ENCODE data around the gene CHD1.

The CHD1 gene

DNA sequence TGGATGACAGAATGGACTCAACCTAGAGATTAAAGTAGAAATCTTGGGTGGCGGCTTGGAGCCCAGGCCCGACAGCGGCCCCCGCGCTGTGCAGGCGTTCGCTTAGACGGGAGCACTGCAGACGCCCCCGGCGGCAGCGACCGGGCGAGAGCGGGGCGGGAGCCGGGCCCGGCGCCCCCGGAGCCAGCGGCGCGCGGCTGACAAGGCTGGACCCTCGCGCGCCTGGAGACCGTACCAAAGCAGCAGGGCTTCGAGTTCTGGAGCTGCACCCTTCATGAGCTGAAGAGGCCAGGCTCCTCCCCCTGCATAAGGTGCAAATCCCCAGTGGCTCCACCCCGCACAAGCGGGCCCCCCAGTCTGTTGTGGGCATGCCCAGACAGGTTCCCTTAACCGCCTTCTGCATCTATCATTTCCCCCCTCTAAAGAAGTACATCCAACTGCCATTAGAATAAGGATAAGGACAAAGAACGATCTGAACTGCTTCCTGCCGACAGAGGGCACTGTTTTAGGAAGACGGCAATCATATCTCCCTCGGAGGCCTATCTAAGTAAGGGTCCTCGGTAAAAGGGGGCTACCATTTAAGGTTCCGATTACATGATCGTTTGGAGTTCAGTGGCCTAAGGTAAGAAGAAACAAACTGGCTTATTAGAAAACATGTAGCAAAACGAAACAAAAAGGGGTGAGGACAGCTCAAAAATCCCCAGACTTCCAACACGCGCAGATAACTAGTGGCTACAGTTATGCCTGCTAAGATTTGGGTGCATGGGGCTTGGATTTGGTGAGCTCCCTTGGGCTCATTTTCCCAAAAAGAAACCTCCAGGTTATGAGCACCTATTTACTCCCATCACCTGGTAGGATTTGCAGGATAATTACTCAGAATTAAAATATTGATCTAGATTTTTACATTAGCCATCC lies 89.1 kb downstream of the CHD1 start:
- TF ChIP-seq, protein P1, sequence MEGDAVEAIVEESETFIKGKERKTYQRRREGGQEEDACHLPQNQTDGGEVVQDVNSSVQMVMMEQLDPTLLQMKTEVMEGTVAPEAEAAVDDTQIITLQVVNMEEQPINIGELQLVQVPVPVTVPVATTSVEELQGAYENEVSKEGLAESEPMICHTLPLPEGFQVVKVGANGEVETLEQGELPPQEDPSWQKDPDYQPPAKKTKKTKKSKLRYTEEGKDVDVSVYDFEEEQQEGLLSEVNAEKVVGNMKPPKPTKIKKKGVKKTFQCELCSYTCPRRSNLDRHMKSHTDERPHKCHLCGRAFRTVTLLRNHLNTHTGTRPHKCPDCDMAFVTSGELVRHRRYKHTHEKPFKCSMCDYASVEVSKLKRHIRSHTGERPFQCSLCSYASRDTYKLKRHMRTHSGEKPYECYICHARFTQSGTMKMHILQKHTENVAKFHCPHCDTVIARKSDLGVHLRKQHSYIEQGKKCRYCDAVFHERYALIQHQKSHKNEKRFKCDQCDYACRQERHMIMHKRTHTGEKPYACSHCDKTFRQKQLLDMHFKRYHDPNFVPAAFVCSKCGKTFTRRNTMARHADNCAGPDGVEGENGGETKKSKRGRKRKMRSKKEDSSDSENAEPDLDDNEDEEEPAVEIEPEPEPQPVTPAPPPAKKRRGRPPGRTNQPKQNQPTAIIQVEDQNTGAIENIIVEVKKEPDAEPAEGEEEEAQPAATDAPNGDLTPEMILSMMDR (IDR thresholded peaks at IDR 0.05; ENCODE audit: insufficient read depth, low read length, poor library complexity, severe bottlenecking), result no peak
- DNase-seq (ENCODE audit: extremely low read depth, insufficient read length), result no peak

DNA sequence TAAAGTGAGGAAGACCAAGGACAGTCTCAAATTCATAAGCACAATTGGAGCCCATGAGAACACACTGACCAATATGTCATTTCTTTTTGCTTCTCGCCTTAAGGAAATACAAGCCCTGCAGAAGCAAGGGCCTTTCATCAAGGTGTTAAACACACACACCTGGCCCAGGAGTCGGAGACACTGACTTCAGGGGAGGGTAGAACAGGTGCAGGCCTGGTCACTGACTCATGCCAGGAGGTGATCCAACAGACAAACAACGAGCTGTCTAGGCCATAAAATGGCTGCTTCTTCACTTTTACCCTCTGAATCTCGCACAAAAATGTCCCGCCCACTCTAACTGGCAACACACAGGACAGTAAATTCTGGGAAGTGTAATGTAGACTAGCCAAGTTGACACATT lies 92.6 kb downstream of the CHD1 start:
- TF ChIP-seq, protein P1 (IDR thresholded peaks at IDR 0.05; ENCODE audit: insufficient read depth, low read length, poor library complexity, severe bottlenecking), result no peak
- no peaks in the 10 kb centered on the region for H3K36me3 ChIP-seq (ENCODE audit: control insufficient read depth, insufficient read depth, low read length)
- no peak overlapping the region for H3K4me3 ChIP-seq (replicated peaks; ENCODE audit: low read depth, low read length)
- H3K27me3 ChIP-seq (replicated peaks; ENCODE audit: control insufficient read depth, insufficient read depth, low read length), result no peaks in the 10 kb centered on the region
- no peak for DNase-seq (ENCODE audit: extremely low read depth, insufficient read length)

More for the DNA sequence above, 89.1 kb downstream of the CHD1 start:
- Histone ChIP-seq H3K4me3 (replicated peaks; ENCODE audit: low read depth, low read length) (no peak overlapping the region), H3K36me3 (ENCODE audit: control insufficient read depth, insufficient read depth, low read length) (no peaks in the 10 kb centered on the region), H3K27me3 (replicated peaks; ENCODE audit: control insufficient read depth, insufficient read depth, low read length) (no peaks in the 10 kb centered on the region)

DNA sequence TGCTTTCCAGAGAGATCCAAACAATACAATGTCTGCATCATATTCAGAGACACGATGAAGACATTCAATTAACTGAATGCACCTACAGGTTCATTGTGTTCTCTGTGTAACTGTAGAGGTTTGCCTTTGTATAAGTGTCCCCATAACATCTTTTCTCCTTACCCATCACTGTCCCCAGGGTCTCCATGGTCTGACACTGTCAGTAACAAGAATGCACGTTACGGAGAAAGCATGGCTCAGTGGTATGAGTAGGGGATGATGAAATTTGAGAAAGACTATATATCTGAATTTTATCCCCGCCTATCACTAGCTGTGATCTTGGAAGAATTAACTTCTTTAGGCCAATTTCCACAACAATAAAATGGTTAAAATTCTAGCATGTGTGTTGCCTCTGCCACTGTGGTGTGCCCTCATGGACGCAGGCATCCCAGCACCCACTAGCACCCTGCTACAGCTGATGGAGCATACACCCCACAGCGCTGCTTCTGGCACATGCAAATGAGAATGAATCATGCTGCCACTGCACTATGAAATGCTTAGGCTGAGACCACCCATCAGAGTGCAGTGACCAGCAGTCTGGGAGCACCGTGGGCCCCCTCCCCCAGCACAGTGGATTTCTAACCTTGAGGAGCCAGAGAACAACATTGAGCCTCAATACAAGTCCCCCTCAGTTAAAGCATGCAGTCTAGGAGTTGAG lies 101.1 kb downstream of the CHD1 start:
- no peaks in the 10 kb centered on the region for H3K27me3 ChIP-seq (replicated peaks; ENCODE audit: control insufficient read depth, insufficient read depth, low read length)
- TF ChIP-seq, protein P1 (IDR thresholded peaks at IDR 0.05; ENCODE audit: insufficient read depth, low read length, poor library complexity, severe bottlenecking), result no peak
- H3K36me3 ChIP-seq (ENCODE audit: control insufficient read depth, insufficient read depth, low read length), result no peaks in the 10 kb centered on the region
- no peak for DNase-seq (ENCODE audit: extremely low read depth, insufficient read length)
- no peak overlapping the region for H3K4me3 ChIP-seq (replicated peaks; ENCODE audit: low read depth, low read length)

DNA sequence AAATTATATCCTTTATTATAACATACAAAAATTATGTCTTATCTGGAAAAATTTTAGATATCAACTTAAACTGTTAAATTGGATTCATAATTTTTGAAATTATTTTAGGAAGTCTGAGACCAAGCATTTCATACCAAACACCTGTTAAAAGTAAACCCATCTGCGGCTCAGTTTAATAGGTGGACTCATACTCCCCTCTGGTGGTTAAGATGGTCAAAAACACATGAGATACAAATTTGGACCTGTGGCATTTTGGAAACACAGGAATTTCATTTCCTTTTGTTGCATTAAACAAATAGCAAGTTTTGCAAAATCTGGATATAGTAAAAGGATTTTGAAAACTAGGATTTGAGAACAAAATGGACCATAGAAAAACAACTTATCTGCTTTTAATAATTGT lies 101.6 kb downstream of the CHD1 start:
- TF ChIP-seq, protein P1 (IDR thresholded peaks at IDR 0.05; ENCODE audit: insufficient read depth, low read length, poor library complexity, severe bottlenecking), result peak; percentile 37
- no peak for DNase-seq (ENCODE audit: extremely low read depth, insufficient read length)
- Histone ChIP-seq H3K27me3 (replicated peaks; ENCODE audit: control insufficient read depth, insufficient read depth, low read length) (no peaks in the 10 kb centered on the region), H3K36me3 (ENCODE audit: control insufficient read depth, insufficient read depth, low read length) (no peaks in the 10 kb centered on the region), H3K4me3 (replicated peaks; ENCODE audit: low read depth, low read length) (no peak overlapping the region)

DNA sequence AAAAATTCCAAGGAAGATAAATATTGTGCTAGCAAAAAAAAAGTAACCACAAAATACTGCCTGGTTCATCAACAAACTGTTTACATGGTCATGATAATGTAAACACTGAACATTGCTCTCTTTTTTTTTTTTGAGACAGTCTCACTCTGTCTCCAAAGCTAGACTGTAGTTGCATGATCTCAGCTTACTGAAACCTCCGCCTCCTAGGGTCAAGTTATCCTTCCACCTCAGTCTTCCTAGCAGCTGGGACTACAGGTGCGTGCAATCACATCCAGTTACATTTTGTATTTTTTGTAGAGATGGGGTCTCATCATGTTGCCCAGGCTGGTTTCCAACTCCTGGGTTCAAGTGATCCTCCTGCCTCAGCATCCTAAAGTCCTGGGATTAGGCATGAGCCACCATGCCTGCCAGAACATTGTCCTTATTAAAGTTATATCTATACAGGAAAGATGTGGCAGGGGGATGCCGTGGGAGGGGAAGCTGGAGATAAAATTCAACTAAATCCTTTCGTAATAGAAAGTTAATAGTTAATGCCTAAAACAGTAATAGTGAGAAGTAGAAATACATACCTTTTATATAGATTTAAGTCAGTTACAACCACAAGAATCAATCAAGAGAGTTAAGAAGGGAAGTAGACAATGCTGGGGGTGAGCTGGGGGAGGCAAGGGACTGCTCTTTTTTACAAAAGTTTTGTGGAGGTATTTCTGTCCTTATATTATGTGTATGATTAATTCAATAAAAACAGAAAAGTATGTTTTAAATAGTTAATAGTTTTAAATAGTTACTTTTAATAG lies 103.0 kb downstream of the CHD1 start:
- TF ChIP-seq, protein P1 (IDR thresholded peaks at IDR 0.05; ENCODE audit: insufficient read depth, low read length, poor library complexity, severe bottlenecking), result no peak
- Histone ChIP-seq H3K36me3 (ENCODE audit: control insufficient read depth, insufficient read depth, low read length) (no peaks in the 10 kb centered on the region), H3K4me3 (replicated peaks; ENCODE audit: low read depth, low read length) (no peak overlapping the region), H3K27me3 (replicated peaks; ENCODE audit: control insufficient read depth, insufficient read depth, low read length) (no peaks in the 10 kb centered on the region)
- DNase-seq (ENCODE audit: extremely low read depth, insufficient read length), result no peak
